HG02852 (cell line): Measurements from ENCODE around the gene NACC2.

Experiments used
- ATAC-seq: cut with Tn5 transposase; IDR thresholded peaks from one replicate; pipeline ENCODE4 v1.9.1; 2021; ENCODE audit warnings: mild to moderate bottlenecking, moderate library complexity; ENCODE audit not compliant: unreplicated experiment

Gene NACC2

DNA sequence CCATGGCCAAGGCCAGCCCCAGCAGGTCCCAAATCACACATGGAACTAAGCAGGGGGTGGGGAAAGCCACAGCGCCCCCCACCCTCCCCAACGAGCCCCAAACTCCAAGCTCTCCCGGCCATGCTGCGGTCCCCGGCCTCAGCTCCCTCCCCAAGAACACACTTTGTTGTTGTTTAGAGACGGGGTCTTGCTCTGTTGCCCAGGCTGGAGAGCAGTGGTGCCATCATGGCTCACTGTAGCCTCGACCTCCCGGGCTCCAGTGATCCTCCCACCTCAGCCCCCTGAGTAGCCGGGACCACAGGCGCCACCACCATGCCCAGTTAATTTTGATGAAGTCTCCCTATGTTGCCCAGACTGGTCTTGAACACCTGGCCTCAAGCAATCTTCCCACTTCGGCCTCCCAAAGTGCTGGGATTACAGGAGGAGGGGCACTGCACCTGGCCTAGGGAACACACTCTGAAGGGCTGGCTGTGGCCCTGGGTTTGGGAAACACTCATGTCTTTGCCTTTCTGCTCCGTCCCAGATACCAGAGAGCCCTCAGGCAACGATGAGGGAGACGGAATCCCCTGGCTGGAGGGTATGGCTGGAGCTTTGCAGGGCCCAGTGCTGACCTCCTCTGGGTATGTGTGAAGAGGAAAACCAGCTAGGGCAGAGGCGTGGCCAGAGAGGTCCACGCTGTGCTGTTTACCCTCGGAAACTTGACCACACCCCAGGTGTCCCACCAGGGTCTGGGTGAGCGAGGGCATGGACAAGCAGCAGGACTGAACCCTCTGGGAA lies 80.8 kb downstream of the NACC2 start:
- no peak for ATAC-seq

- no peak for ATAC-seq
Observed at GRCh38 chr9:136013524-136014034, 81.5 kb downstream of the NACC2 start.

DNA sequence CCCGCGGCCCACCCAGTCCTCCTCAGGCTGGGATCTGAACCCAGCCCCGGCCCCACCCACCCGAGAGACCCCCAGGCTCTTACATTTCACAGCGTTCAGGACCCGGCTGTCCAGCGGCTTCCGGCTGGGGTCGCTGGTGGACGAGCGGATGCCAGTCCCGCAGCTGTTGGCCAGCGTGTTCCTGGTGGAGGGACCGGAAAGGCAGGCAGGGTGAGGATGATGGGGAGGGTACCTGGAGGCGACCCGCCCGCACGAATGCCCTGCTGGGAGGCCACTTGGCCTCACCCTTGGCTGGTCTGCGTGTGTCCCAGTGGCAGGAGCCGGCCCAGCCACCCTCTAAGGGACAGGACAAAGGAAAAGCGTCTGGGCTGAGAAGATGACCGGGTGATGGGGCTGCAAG lies 82.0 kb downstream of the NACC2 start:
- ATAC-seq: no peak

- no peak for ATAC-seq
Observed at GRCh38 chr9:136012651-136013050, 82.4 kb downstream of the NACC2 start.

- ATAC-seq: no peak
Observed at GRCh38 chr9:136011703-136012496, 83.2 kb downstream of the NACC2 start.

- ATAC-seq: no peak
Observed at GRCh38 chr9:136011376-136011702, 83.8 kb downstream of the NACC2 start.

DNA sequence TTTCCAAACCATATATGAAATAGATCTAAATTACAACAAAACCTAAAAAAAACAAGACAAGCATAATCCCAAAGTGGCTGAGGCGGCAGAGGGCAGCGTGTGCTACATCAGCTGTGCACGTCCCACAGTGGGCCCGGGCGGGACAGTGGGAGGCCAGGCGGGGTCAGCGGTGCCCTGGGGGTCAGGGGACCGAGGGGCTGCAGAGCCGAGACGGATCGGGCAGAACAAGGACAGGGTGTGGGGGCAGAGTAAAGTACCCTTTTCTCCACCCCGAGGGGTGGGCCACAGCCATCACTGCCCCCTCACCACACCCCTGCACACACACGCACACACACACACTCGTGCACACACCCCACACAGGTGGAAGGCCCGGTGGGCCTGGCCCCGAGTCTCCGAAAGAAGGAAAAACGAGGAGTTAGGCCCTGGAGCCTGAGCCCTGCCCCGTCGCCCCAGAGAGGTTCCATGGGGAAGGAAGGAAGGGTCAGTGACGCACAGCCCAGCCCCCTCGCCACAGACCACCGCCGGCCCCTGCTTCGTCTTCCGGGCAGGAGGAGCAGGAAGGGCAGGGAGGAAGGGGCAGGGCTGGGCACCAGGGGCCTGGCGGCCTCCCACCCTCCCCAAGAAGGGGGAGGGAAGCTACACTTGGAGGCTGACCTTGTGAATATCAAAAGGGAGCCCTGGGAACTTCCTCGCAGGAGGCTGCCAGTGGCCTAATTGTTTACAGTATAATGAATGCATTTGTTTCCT lies 84.3 kb downstream of the NACC2 start:
- ATAC-seq: no peak

DNA sequence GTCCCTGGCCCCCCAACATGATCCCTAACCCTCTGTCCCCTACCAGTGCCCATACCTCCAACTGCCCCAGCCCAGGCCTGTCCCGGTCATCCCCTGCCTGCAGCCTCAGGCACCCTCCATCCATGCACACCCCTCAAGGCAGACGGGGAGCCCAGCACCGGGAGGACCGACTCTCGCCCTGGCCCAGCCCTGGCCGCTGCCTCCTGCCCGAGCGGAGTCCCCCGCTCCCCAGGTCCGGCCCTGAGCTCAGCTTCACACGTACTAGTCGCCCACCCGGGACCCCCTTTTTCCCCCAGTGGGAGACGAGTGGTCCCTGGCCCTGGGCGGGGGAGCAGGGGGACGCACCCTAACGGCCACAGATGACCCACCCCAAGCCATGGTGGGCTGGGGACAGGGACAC lies 84.9 kb downstream of the NACC2 start:
- no peak for ATAC-seq

GRCh38 chr9:136009516-136009915 lies 85.6 kb downstream of the NACC2 start:
- no peak for ATAC-seq

DNA sequence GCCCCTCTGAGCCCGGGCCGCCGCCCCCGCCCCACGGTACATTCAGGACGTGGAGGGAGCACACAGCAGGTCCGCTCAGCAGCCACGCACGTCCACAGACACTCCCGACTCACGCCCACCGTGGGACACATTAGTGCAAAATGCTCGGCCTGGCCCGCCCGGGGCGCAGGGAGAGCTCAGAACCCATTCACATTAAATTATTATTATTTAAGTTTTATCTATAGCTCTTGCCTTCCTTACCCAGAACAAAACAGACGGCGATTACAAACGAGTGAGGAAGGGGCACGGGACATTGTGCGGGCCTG lies 86.4 kb downstream of the NACC2 start:
- no peak for ATAC-seq

GRCh38 chr9:136007934-136008692 lies 87.0 kb downstream of the NACC2 start:
- ATAC-seq: no peak

DNA sequence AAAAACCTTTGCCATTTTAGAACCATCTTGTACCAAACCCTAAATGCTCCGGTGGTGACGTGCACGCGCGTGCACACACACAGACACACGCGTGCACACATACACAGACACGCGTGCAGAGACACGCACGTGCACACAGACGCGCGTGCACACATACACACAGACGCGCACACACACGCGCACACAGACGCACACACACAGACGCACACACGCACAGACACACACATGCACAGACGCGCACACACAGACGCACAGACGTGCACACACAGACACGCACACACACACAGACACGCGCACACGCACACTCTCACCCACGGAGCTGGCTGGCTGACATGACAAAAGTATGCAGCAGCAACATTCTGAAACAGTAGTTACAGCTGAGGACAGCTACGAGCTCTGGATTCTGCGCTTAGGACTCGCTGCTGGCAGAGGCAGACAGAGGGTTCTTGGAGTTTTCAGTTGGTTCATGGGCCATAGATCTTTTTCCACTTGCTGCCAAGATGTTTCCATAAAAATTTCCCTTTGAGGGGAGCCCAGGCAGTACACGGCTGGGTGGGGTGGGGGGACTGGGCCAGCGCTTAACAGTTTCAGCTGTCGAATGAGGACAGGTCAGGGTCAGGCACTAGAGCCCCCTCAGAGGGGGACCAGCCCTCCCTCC lies 87.7 kb downstream of the NACC2 start:
- ATAC-seq: no peak

- ATAC-seq: no peak
Observed at GRCh38 chr9:136006169-136006568, 88.9 kb downstream of the NACC2 start.

- no peak for ATAC-seq
Observed at GRCh38 chr9:136004712-136005111, 90.4 kb downstream of the NACC2 start.

DNA sequence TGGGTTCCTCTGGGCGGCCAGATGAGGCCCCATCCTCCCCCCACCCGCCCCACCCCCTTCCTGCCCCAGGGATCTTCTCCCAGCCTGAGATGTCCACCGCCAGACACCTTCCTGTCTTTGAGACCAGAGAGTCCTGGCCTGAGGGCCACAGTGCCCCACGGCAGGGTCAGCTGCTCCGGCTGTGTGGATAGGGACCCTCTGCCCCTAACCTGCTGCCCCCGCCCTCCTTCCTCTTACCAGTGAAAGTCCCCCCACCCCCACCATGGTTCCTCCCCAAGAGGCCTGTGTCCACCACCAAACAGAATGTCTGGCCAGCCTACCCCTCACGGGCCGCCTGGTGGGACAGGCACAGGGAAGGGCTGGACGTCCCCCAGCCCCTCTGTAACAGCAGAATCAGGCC lies 90.9 kb downstream of the NACC2 start:
- no peak for ATAC-seq

DNA sequence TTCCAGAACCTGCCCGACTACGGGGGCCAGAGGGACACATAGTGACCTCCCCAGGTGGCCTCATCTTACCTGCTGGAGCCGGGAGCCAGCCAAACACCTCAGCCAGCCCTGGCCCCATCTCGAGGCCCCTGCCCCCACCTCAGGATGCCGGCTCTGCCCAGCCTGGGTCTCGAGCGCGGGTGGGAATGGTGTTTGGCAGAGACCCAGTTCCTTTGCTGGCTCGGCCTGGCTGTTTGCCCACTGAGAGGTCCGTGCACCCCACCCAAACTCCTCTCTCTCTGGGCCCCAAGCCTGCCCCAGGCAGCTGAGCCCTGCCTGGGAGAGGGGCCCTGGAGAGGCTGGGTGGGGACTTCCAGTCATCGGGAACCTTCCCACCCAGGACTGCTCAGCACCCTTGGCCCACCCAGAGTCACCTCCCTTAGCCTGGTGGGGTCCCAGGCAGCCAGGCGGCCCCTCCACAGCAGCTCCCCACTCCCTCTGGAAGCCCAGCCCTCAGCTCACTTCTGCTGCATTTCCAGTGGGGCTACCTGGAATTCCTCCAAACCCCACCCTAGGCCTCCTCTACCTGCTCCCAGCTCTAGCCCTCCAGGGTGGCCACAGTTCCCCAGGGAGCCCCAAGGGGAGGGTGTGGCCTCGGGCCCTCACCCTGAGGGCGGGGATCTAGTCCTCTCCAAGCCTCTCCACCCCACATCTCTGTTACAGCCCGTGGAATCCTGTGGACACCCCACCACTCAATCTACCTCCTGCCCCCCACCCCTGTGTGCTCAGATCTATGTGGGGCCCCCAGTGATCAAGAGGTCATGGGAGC lies 91.5 kb downstream of the NACC2 start:
- ATAC-seq: no peak

- no peak for ATAC-seq
Observed at GRCh38 chr9:136002881-136003280, 92.2 kb downstream of the NACC2 start.

GRCh38 chr9:136002215-136002614 lies 92.9 kb downstream of the NACC2 start:
- no peak for ATAC-seq

- no peak for ATAC-seq
Observed at GRCh38 chr9:136001231-136001630, 93.9 kb downstream of the NACC2 start.
